ENCODE data around the gene SFXN5.
"Not testable (repeated sequence)": the region's sequence is repeated elsewhere in the genome, so short reads cannot be mapped to it uniquely, and the experiment has no call there.

Gene SFXN5

DNA sequence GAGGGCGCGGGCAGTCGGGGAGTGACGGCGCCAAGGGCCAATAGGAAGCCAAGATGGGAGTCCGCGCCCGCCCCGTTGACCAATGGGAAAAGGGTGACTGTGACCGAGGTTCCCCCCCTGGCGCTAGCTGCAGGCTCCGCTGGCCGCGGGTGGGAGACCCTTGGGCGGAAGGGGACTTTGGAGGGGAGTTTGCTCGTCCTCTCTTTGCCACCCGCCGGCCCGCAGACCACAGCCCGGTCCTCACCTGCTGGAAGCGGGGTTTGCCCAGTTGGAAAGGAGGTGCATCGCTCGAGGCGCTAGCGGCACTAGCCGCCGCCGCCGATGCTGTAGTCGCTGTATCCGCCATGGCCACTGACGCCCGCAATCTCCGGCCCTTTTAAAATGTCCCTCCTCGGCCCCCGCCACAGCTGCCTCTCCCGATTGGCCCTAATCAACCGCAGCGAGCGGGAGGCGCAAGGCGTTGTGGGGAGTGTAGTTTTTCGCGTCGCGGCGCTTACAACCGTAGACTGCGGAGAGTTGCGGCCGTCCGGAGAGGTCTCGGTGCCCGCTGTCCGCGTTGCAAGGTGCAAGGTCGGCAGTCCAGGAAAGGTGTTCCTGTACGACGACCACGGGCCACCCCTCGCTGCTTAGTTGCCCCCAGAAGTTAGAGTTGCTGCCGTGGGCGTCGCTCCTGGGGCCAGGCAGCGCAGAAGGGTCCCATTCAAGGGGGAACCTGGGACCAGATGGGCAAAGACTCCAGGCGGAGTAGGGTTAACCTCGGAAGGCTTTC lies at the start of gene SFXN5:
Gene SFXN5 (minus strand): TSS at position 353 of the 769 bp plus-strand sequence. CDS start 7 bp downstream, at position 346.
- peak; percentile 98 for DNase-seq (ENCODE audit: low spot score)

GRCh38 chr2:73119611-73120239 lies 48.2 kb upstream of the SFXN5 start:
- DNase-seq (ENCODE audit: low spot score), result not testable (repeated sequence)

DNA sequence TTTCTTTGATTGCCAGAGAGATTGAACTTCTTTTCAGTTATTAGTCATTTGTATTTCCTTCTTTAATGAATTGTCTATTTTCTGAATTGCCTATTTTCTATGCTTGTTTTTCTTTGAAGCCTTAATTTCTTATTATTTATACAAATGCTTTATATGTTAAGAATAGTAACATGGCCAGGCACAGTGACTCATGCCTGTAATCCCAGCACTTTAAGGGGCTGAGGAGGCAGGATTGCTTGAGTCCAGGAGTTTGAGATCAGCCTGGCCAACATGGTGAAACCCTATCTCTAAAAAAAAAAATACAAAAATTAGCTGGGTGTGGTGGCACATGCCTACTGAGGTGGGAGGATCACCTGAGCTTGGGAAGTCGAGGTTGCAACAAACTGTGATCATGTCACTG lies 45.9 kb upstream of the SFXN5 start:
- DNase-seq (ENCODE audit: low spot score), result no peak

- DNase-seq (ENCODE audit: low spot score), result no peak
Observed at GRCh38 chr2:73116182-73116960, 44.9 kb upstream of the SFXN5 start.

GRCh38 chr2:73114273-73114867 lies 42.9 kb upstream of the SFXN5 start:
- DNase-seq (ENCODE audit: low spot score), result no peak

GRCh38 chr2:73112913-73113854 lies 41.7 kb upstream of the SFXN5 start, which contains the start of gene RAB11FIP5:
RAB11FIP5 (minus strand) TSS chr2:73112948; CDS start chr2:73112777, 171 bp downstream.
- DNase-seq (ENCODE audit: low spot score), result peak; percentile 84

GRCh38 chr2:73112026-73112912 lies 40.8 kb upstream of the SFXN5 start:
- no peak for DNase-seq (ENCODE audit: low spot score)

DNA sequence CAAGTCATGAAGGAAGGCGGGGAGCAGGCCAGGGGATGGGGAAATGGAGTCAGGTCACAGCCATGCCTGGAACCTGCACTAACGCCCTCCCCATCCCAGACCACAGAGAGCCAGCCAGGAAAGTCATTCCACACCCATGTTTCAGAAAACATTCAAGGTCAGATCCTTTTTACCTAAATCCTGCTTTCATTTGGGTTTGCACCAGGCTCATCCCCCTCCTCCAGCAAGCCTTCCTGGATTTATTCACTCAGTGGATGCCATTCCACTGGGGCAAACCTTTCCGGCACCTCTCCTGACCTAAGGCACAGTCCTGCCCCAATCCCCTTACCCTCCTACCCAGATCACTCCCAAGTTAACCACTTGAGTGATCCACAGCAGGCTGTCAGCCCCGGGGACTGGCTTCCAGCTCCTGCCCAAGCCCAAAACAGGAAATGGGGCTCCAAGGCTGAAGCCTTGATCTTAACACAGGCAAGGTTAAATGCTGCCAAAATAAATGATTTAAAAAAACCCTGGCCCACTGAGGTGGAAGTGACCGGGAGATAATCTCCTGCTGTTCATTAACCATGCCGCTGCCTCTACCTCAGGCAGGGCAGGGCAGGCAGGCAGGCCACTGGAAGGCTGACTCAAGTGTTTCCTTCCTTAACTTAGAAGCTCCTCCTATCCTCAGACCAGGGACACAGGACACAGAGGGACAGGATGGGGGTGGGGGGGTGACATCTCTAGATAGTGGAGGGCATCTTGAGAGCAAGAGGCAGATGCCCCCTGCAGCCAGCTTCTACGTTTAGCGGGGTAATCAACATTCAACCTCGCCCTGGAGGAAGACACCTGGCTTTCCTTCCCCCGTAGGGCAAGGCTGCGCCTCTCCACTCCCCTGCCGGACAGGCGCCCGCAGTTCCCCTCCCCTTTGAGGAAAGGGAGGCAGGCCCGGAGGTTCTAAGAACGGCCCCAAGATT lies 39.8 kb upstream of the SFXN5 start:
- DNase-seq (ENCODE audit: low spot score), result no peak

DNA sequence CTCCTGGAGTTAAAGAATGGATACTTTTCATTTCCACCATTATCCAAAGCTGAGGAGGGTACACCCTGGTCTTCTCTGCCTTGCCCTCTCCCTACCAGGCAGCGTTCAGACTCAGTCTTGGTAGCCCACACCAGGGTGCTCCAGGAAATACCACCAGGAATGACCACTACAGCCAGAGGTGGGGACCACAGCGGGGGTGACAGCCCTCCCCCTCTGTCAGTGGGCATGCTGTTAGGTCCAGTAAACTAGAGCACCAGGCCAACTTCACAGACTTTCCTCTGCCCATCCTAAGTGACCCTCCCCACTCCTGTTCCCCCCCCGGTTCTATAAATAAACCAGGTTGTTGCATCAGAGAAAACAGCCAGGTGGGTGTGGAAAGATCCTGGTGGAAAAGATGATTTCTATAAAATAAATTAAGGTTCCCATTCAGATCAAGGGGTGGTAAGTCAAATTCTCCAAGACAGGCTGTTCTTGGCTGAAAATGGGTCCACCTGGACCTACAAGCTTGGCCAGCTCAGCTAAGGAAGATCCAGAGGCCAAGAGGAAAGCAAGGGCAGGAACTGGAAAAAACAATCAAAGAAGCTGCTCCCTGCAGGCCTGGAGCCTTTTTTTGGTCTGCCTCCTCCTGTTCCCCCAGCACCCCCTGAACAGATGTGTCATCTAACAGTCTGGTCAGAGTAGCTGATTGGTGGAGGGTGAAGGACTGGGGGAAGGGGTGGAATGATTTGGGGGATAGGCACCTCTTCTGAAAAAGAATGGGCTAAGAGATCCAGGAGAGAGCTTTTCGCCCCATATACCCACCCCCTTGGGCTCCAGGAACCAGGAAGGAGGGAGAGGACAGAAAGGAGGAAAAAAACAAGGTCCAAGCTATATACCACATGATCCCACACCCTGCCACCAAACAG lies 38.9 kb upstream of the SFXN5 start:
- DNase-seq (ENCODE audit: low spot score), result no peak

DNA sequence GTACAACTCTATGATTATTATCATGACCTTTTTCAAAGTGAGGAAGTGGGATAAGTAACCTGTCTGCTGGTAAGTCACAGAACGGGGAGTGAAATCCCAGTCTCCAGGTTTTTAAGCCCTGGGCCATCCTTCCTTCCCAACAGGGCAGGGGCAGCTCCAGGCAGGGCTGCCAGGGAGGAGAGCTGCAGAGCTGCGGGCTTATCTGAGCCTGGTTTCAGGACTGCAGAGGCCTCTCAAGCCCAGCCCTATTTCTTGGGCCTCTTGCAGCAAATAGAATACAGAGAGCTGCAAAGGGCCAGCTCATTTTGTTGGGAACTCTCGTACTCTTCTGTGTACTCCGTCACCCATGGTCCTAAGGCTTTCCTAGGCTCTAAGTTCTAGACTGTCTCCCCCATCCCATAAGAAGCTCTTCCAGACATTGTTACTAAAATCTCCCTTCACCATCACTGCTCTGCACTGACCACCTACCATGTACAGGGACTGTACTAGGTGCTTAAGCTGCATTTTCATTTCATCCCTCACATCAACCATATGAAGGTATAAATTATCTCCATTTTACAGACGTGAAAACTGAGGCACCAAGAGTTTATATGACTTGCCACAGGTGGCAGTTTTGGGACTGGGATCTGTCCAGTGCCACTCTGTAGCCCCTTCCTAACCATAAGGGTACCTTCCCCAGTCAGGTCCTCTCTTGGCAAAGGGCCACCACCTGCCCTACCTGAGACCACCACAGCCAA lies 38.1 kb upstream of the SFXN5 start:
- DNase-seq (ENCODE audit: low spot score), result no peak

- DNase-seq (ENCODE audit: low spot score), result no peak
Observed at GRCh38 chr2:73107211-73107926, 35.9 kb upstream of the SFXN5 start.

DNA sequence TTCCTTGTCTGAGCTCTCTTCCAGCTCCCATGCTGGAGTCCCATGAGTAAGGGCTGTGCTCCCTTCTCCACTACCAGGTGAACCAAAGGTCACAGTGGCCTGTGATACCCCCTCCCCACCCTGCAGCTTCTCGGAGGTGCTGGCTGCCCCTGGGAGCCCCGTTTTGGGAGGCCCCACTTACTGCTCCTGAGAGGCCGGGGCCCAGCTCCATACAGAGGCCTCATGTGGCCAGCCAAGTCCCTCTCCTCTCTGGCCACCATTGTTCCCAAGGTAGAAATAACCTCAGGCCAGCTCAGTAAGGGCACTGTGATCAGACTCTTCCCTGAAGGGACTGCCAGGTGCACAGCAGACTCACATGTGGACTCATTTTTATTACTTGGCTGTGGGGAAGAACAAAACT lies 35.3 kb upstream of the SFXN5 start:
- DNase-seq (ENCODE audit: low spot score), result no peak

DNA sequence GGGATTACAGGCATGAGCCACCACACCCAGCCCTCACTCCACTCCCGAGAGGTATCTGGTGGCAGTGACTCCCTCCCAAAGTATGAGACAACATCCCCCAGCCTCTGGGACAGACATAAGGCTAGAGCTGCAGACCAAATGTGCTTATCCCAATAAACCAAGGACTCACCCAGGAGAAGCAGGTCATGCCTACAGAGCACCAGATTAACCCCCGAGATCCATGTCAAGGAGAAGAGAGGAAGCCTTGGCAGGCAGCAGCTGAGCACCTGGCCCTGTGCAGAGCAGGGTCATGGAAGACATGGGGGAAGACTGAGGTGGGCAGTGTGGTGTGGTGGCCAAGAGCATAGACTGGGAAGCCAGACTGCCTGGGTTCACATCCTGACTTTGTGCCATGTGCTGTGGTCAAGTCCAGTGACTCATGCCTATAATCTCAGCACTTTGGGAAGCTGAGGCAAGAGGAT lies 34.0 kb upstream of the SFXN5 start:
- no peak for DNase-seq (ENCODE audit: low spot score)

DNA sequence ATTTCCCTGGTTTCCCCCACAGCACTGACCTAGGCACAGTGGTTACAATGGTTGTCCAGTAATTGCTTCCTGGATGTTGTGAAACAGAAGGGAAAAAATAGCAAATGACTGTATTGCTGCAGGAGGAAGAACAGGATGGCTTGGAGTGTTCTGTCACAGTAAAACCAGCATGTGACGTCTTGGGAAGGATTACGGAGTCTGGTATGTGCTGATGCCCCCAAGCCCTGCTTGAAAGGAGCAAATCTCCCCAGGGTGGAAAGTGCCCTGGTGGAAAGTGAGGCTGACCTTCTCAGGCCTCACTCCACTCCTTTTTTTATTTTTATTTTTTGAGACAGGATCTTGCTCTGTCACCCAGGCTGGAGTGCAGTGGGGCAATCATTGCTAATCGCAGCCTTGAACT lies 33.4 kb upstream of the SFXN5 start:
- DNase-seq (ENCODE audit: low spot score), result no peak

- DNase-seq (ENCODE audit: low spot score), result peak; percentile 55
Observed at GRCh38 chr2:73103018-73103542, 31.6 kb upstream of the SFXN5 start.

GRCh38 chr2:73101626-73102256 lies 30.2 kb upstream of the SFXN5 start:
- DNase-seq (ENCODE audit: low spot score), result no peak
